Large intestine (tissue), 3 donors: Measurements from ENCODE around the gene CACNB3. TPM values are rescaled to one million over a fixed set of nuclear protein-coding genes. Genes with fewer than 3 reads are reported as not detected.

Experiments used
- DNase-seq, 2 donors: peaks; one replicate each; pipeline versions ENCODE4 v3.0.0 to v3.0.0-alpha.2; 2013
- H3K27ac ChIP-seq: one replicate; pipeline ENCODE4 v1.5.1; 2013; ENCODE audit warnings: low read length
- H3K27me3 ChIP-seq: 2 replicates; pipeline ENCODE4 v1.6.1; 2013; ENCODE audit warnings: low read length; ENCODE audit not compliant: control insufficient read depth, insufficient read depth
- H3K36me3 ChIP-seq: 2 replicates; pipeline ENCODE4 v1.6.1; 2013; ENCODE audit warnings: low read length; ENCODE audit not compliant: control insufficient read depth, insufficient read depth
- H3K4me1 ChIP-seq: one replicate; pipeline ENCODE4 v1.6.1; 2013; ENCODE audit warnings: low read length; ENCODE audit not compliant: control insufficient read depth, insufficient read depth
- H3K4me3 ChIP-seq: one replicate; pipeline ENCODE4 v1.5.1; 2013; ENCODE audit warnings: low read length
- H3K9me3 ChIP-seq: one replicate; pipeline ENCODE4 v1.6.1; 2013; ENCODE audit warnings: mild to moderate bottlenecking, low read depth, low read length, moderate library complexity; ENCODE audit not compliant: control insufficient read depth
- WGBS: methylation state at CpG from one replicate; pipeline ENCODE4 v1.1.5; 2013; ENCODE audit warnings: low lambda C conversion rate; ENCODE audit not compliant: insufficient coverage; 5-methylcytosine and 5-hydroxymethylcytosine counted together
- polyA plus RNA-seq: library from polyadenylated mRNA; unstranded; fragments of 120-200 nt; gene quantifications from one replicate; pipeline ENCODE4 v1.2.1, GENCODE V29; 2013

CACNB3 gene
- polyA plus RNA-seq, 1 donor = 20.6 TPM

- WGBS = no CpG with 5 or more reads among the region's 25 CpGs
- Histone ChIP-seq H3K4me3 (peak overlapping the region; percentile 64), H3K4me1 (peaks cover 14% of the 10 kb centered on the region), H3K27me3 (no peaks in the 10 kb centered on the region), H3K36me3 (no peaks in the 10 kb centered on the region), H3K27ac (peak overlapping the region; percentile 17), H3K9me3 (no peaks in the 10 kb centered on the region)
- DNase-seq = peak in 1 of 2 donors; percentile 44
Observed at GRCh38 chr12:48788524-48788853, 29.8 kb upstream of the CACNB3 start.

GRCh38 chr12:48788854-48789775, 29.2 kb upstream of the CACNB3 start, which contains the start of gene ADCY6:
Gene ADCY6, minus strand, starts transcription at chr12:48789089. Its CDS starts 5,655 bp downstream, at chr12:48783434.
- H3K4me3 ChIP-seq = peak within 1 kb of the TSS; percentile 99
- DNase-seq = peak; percentile 69 to 85
- H3K27me3 ChIP-seq = no peaks in the 10 kb centered on the region
- no peaks in the 10 kb centered on the region for H3K9me3 ChIP-seq
- no CpG with 5 or more reads among the region's 86 CpGs for WGBS
- no peaks in the 10 kb centered on the region for H3K36me3 ChIP-seq
- peaks cover 14% of the 10 kb centered on the region for H3K4me1 ChIP-seq
- H3K27ac ChIP-seq = peak within 1 kb of the TSS; percentile 80

GRCh38 chr12:48789858-48790326, 28.4 kb upstream of the CACNB3 start:
- no CpG with 5 or more reads among the region's 4 CpGs for WGBS
- H3K9me3 ChIP-seq = no peaks in the 10 kb centered on the region
- peak overlapping the region; percentile 80 for H3K27ac ChIP-seq
- peaks cover 16% of the 10 kb centered on the region for H3K4me1 ChIP-seq
- peak overlapping the region; percentile 99 for H3K4me3 ChIP-seq
- no peaks in the 10 kb centered on the region for H3K27me3 ChIP-seq
- no peaks in the 10 kb centered on the region for H3K36me3 ChIP-seq
- DNase-seq = peak in 1 of 2 donors; percentile 39

GRCh38 chr12:48793696-48794095, 24.6 kb upstream of the CACNB3 start:
- H3K9me3 ChIP-seq = no peaks in the 10 kb centered on the region
- no peaks in the 10 kb centered on the region for H3K27me3 ChIP-seq
- H3K36me3 ChIP-seq = no peaks in the 10 kb centered on the region
- peaks cover 28% of the 10 kb centered on the region for H3K4me1 ChIP-seq
- no peak overlapping the region for H3K4me3 ChIP-seq
- WGBS = no CpG with 5 or more reads among the region's 3 CpGs
- DNase-seq = no peak
- no peak overlapping the region for H3K27ac ChIP-seq

GRCh38 chr12:48794870-48795269, 23.4 kb upstream of the CACNB3 start:
- Histone ChIP-seq H3K27ac (peak overlapping the region; percentile 69), H3K9me3 (no peaks in the 10 kb centered on the region), H3K27me3 (no peaks in the 10 kb centered on the region), H3K4me1 (peaks cover 28% of the 10 kb centered on the region), H3K4me3 (no peak overlapping the region), H3K36me3 (no peaks in the 10 kb centered on the region)
- DNase-seq = no peak
- 60% methylated on average over 2 of the region's 3 CpGs for WGBS

GRCh38 chr12:48795550-48796455, 22.5 kb upstream of the CACNB3 start:
- Histone ChIP-seq H3K36me3 (no peaks in the 10 kb centered on the region), H3K27me3 (no peaks in the 10 kb centered on the region), H3K9me3 (no peaks in the 10 kb centered on the region), H3K4me1 (peaks cover 21% of the 10 kb centered on the region), H3K27ac (peak overlapping the region; percentile 69), H3K4me3 (no peak overlapping the region)
- no CpG with 5 or more reads among the region's 12 CpGs for WGBS
- DNase-seq = peak; percentile 86 to 94

GRCh38 chr12:48796976-48797375, 21.3 kb upstream of the CACNB3 start:
- WGBS = no CpG with 5 or more reads among the region's 3 CpGs
- Histone ChIP-seq H3K4me1 (peaks cover 21% of the 10 kb centered on the region), H3K27me3 (no peaks in the 10 kb centered on the region), H3K36me3 (no peaks in the 10 kb centered on the region), H3K27ac (no peak overlapping the region), H3K9me3 (no peaks in the 10 kb centered on the region), H3K4me3 (no peak overlapping the region)
- DNase-seq = no peak

- H3K27me3 ChIP-seq = no peaks in the 10 kb centered on the region
- no peak overlapping the region for H3K27ac ChIP-seq
- no peaks in the 10 kb centered on the region for H3K36me3 ChIP-seq
- WGBS = no CpG with 5 or more reads among the region's 14 CpGs
- peaks cover 13% of the 10 kb centered on the region for H3K4me1 ChIP-seq
- DNase-seq = no peak
- no peaks in the 10 kb centered on the region for H3K9me3 ChIP-seq
- no peak overlapping the region for H3K4me3 ChIP-seq
Observed at GRCh38 chr12:48800457-48800856, 17.8 kb upstream of the CACNB3 start.

- Histone ChIP-seq H3K4me1 (peaks cover 12% of the 10 kb centered on the region), H3K4me3 (no peak overlapping the region), H3K27me3 (no peaks in the 10 kb centered on the region), H3K27ac (no peak overlapping the region), H3K9me3 (no peaks in the 10 kb centered on the region), H3K36me3 (no peaks in the 10 kb centered on the region)
- WGBS = 40% methylated on average over 1 of the region's 14 CpGs
- no peak for DNase-seq
Observed at GRCh38 chr12:48800971-48801370, 17.3 kb upstream of the CACNB3 start.

GRCh38 chr12:48803675-48804074, 14.6 kb upstream of the CACNB3 start:
- no peaks in the 10 kb centered on the region for H3K36me3 ChIP-seq
- WGBS = no CpG with 5 or more reads among the region's 1 CpG
- no peaks in the 10 kb centered on the region for H3K9me3 ChIP-seq
- no peak overlapping the region for H3K4me3 ChIP-seq
- no peak for DNase-seq
- no peak overlapping the region for H3K27ac ChIP-seq
- no peaks in the 10 kb centered on the region for H3K27me3 ChIP-seq
- H3K4me1 ChIP-seq = no peaks in the 10 kb centered on the region
